CD14-positive monocyte (primary cell): ENCODE measurements around the gene MAGOHB. TPM values are rescaled to one million over a fixed set of nuclear protein-coding genes. Genes with fewer than 3 reads are reported as not detected.

Experiments used
- DNase-seq, 3 donors: peaks; one replicate each; pipeline ENCODE4 v3.0.0-alpha.2; 2011 to 2022
- H2AFZ ChIP-seq: 2 replicates; pipeline ENCODE4 v1.6.0; 2012; ENCODE audit warnings: mild to moderate bottlenecking, low read depth, low read length, inconsistent platforms; ENCODE audit not compliant: insufficient read depth, poor library complexity, severe bottlenecking
- H3K27ac ChIP-seq, 2 donors: 1 replicate in 1 of 2; 2 replicates in 1 of 2; pipeline ENCODE4 v1.5.1; 2012 to 2013; ENCODE audit warnings: low read length in 2 of 2, control low read depth in 1 of 2, inconsistent platforms in 1 of 2, low read depth in 1 of 2, mild to moderate bottlenecking in 1 of 2
- H3K27me3 ChIP-seq, 2 donors: one replicate each; pipeline versions ENCODE4 v1.6.0 to v1.6.1; 2011 to 2013; ENCODE audit warnings: low read length in 2 of 2; ENCODE audit not compliant: control insufficient read depth in 2 of 2, insufficient read depth in 2 of 2
- H3K36me3 ChIP-seq, 2 donors: replicated peaks in 1 of 2; 1 replicate in 1 of 2; 2 replicates in 1 of 2; pipeline versions ENCODE4 v1.5.1 to v1.6.1; 2012 to 2013; ENCODE audit warnings: low read length in 2 of 2, control low read depth in 1 of 2, inconsistent platforms in 1 of 2, mild to moderate bottlenecking in 1 of 2; ENCODE audit not compliant: insufficient read depth in 2 of 2, control insufficient read depth in 1 of 2
- H3K4me1 ChIP-seq, 2 donors: 1 replicate in 1 of 2; 2 replicates in 1 of 2; pipeline versions ENCODE4 v1.5.1 to v1.6.1; 2012 to 2013; ENCODE audit warnings: low read length in 2 of 2, control low read depth in 1 of 2, inconsistent platforms in 1 of 2, mild to moderate bottlenecking in 1 of 2, moderate library complexity in 1 of 2; ENCODE audit not compliant: insufficient read depth in 2 of 2, control insufficient read depth in 1 of 2
- H3K4me2 ChIP-seq: replicated peaks from 2 replicates; pipeline ENCODE3; 2012; ENCODE audit warnings: low read length, moderate library complexity, mild to moderate bottlenecking; ENCODE audit not compliant: poor library complexity, severe bottlenecking; ENCODE audit errors: extremely low read depth
- H3K4me3 ChIP-seq, 3 experiments: fragments of 200-600 bp in 1 of 3; sonication (generic) in 1 of 3; replicated peaks in 1 of 3; 1 replicate in 2 of 3; 2 replicates in 1 of 3; pipeline ENCODE4 v1.5.1; 2011 to 2013; ENCODE audit warnings: low read length in 3 of 3, mild to moderate bottlenecking in 3 of 3, control low read depth in 2 of 3, low read depth in 2 of 3, inconsistent platforms in 1 of 3, moderate library complexity in 1 of 3
- H3K79me2 ChIP-seq: 2 replicates; pipeline ENCODE4 v1.6.0; 2012; ENCODE audit warnings: mild to moderate bottlenecking, control low read depth, inconsistent platforms, low read length, moderate library complexity; ENCODE audit not compliant: insufficient read depth
- H3K9ac ChIP-seq: 2 replicates; pipeline ENCODE4 v1.6.0; 2017; ENCODE audit warnings: low read length, mild to moderate bottlenecking; ENCODE audit not compliant: insufficient read depth, poor library complexity, severe bottlenecking
- H3K9me3 ChIP-seq, 2 donors: replicated peaks in 1 of 2; 1 replicate in 1 of 2; 2 replicates in 1 of 2; pipeline versions ENCODE4 v1.5.1 to v1.6.1; 2012 to 2013; ENCODE audit warnings: low read length in 2 of 2, control low read depth in 1 of 2; ENCODE audit not compliant: control insufficient read depth in 1 of 2, insufficient read depth in 1 of 2
- H4K20me1 ChIP-seq: 2 replicates; pipeline ENCODE4 v1.6.0; 2012; ENCODE audit warnings: mild to moderate bottlenecking, low read length, control low read depth, moderate library complexity; ENCODE audit not compliant: insufficient read depth
- H3K27ac Mint-ChIP-seq, 7 donors: one replicate each; pipeline ENCODE4 v1.8.0; 2020; ENCODE audit warnings: mild to moderate bottlenecking in 7 of 7, mixed read lengths in 7 of 7, moderate library complexity in 6 of 7, inconsistent platforms in 2 of 7
- H3K27me3 Mint-ChIP-seq, 3 donors: one replicate each; pipeline ENCODE4 v1.8.0; 2021 to 2022; ENCODE audit warnings: low read depth in 3 of 3, mild to moderate bottlenecking in 3 of 3, mixed read lengths in 3 of 3, moderate library complexity in 3 of 3, inconsistent platforms in 1 of 3
- H3K36me3 Mint-ChIP-seq, 2 donors: one replicate each; pipeline ENCODE4 v1.8.0; 2020; ENCODE audit warnings: mixed read lengths in 2 of 2, inconsistent platforms in 1 of 2, mild to moderate bottlenecking in 1 of 2
- H3K4me1 Mint-ChIP-seq: one replicate; pipeline ENCODE4 v1.8.0; 2020; ENCODE audit warnings: mild to moderate bottlenecking, mixed read lengths
- H3K4me3 Mint-ChIP-seq, 2 donors: one replicate each; pipeline ENCODE4 v1.8.0; 2020; ENCODE audit warnings: mild to moderate bottlenecking in 2 of 2, mixed read lengths in 2 of 2, moderate library complexity in 1 of 2
- H3K9me3 Mint-ChIP-seq, 7 donors: one replicate each; pipeline ENCODE4 v1.8.0; 2020 to 2022; ENCODE audit warnings: mixed read lengths in 7 of 7, mild to moderate bottlenecking in 6 of 7, moderate library complexity in 6 of 7, inconsistent platforms in 2 of 7
- WGBS: methylation state at CpG from one replicate; pipeline ENCODE4 v1.1.5; 2013; ENCODE audit warnings: missing lambda C conversion rate; ENCODE audit not compliant: insufficient coverage; 5-methylcytosine and 5-hydroxymethylcytosine counted together
- intact Hi-C, 2 donors: fragments of 100-400 bp; cut with micrococcal nuclease; formaldehyde crosslinking; loops; one replicate each; pipeline versions ENCODE4 v1.15.0 to v1.15.1; 2023
- polyA plus RNA-seq, 3 donors: library from polyadenylated mRNA; depleted of rRNA in 1 of 3; unstranded in 2 of 3; stranded (reverse) in 1 of 3; fragments of 300-500 nt in 2 of 3; fragments of >200 nt in 1 of 3; fragmentation: Illumina TruSeq in 2 of 3; gene quantifications; 1 replicate in 2 of 3; 2 replicates in 1 of 3; pipeline ENCODE4 v1.2.3, GENCODE V29; 2012 to 2021
- TF ChIP-seq, protein P1 (sequence below): fragments of 200-600 bp; IDR thresholded peaks from one replicate; pipeline ENCODE4 v1.8.0; 2022; ENCODE audit warnings: antibody characterized with exemption, mild to moderate bottlenecking

The MAGOHB gene
- polyA plus RNA-seq, 3 donors, result 6.9 to 23.5 (median 19.5) TPM

DNA sequence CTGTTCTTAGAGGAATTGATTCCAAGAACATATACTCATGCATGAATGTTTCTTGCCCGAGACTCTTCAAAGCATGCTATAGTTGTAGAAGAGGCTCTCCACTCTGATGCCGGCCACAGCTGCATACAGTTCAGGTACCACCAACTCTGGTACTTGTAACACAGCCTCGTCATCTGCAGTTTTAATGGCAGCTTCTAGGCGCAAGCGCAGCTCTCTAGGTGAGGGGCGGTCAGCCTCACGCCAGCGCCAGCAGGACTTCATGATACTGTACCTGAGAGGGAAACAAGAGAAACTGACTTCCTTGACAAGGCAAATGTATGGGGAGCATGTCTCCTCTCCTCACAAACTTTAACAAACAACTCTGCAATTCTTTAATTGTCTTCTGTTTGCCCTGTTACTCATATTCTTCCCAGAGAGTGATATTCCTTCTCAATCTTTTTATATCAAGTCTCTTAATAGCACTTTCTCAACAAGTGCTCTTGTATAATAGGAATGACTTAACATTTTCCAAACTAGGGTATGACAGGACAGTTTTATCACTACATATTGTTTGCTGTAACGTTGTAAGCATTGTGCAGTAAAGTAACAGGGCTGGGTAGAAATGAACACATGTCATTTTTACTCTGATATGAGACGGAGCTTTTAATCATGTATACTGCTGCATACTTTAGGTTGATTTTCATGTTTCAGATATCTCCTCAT is 6.8 kb upstream of the MAGOHB start:
- no peaks in the 10 kb centered on the region for H3K36me3 Mint-ChIP-seq
- H3K27ac Mint-ChIP-seq, result no peak overlapping the region
- Histone ChIP-seq H3K27me3 (no peaks in the 10 kb centered on the region), H3K9ac (no peak overlapping the region), H3K79me2 (no peaks in the 10 kb centered on the region), H3K9me3 (no peaks in the 10 kb centered on the region), H3K4me3 (no peak overlapping the region), H4K20me1 (no peaks in the 10 kb centered on the region), H3K36me3 (no peaks in the 10 kb centered on the region), H2AFZ (no peak overlapping the region), H3K27ac (no peak overlapping the region), H3K4me1 (no peaks in the 10 kb centered on the region), H3K4me2 (no peak overlapping the region)
- H3K9me3 Mint-ChIP-seq, result peaks cover 0 to 2% (median 0%) of the 10 kb centered on the region in 7 donors
- no peak for DNase-seq
- peaks cover 0 to 1% (median 1%) of the 10 kb centered on the region in 3 donors for H3K27me3 Mint-ChIP-seq
- no peak overlapping the region for H3K4me3 Mint-ChIP-seq
- TF ChIP-seq, protein P1, sequence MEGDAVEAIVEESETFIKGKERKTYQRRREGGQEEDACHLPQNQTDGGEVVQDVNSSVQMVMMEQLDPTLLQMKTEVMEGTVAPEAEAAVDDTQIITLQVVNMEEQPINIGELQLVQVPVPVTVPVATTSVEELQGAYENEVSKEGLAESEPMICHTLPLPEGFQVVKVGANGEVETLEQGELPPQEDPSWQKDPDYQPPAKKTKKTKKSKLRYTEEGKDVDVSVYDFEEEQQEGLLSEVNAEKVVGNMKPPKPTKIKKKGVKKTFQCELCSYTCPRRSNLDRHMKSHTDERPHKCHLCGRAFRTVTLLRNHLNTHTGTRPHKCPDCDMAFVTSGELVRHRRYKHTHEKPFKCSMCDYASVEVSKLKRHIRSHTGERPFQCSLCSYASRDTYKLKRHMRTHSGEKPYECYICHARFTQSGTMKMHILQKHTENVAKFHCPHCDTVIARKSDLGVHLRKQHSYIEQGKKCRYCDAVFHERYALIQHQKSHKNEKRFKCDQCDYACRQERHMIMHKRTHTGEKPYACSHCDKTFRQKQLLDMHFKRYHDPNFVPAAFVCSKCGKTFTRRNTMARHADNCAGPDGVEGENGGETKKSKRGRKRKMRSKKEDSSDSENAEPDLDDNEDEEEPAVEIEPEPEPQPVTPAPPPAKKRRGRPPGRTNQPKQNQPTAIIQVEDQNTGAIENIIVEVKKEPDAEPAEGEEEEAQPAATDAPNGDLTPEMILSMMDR, result no peak
- intact Hi-C loops, result no loop called here
- H3K4me1 Mint-ChIP-seq, result no peaks in the 10 kb centered on the region
- 93% methylated on average over 4 of the region's 10 CpGs for WGBS

DNA sequence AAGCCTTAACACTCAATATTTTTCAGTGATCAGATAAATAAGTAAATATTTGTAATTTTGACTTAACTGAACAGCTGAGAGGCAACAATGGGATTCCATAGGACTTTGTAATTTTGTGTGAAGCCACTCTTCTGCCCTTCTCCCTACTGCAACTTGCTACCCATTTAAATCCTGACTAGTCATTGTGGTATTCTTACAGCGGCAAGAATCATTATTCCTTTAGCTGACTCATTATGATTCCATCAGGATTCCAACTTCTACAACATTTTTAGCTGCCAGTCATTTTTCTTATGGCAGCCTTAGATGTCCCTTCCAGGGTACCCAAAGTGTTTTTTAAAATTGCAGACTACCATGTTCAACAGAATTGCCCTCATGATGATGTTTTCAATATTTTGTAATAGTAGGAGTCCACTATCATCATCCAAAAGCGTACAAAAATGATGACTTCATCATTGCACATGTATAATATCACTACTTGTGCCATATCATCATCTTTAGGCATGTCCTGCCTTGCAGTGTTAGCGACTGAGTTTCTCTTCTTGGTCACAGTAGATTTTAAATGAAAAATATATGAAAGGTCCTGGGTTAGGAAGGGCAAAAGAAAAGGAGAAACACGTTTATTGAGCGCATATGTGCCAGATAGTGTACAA is 5.1 kb upstream of the MAGOHB start:
- Histone ChIP-seq H3K9ac (no peak overlapping the region), H3K4me3 (no peak overlapping the region), H3K4me2 (no peak overlapping the region), H3K27me3 (no peaks in the 10 kb centered on the region), H3K27ac (no peak overlapping the region), H3K79me2 (no peaks in the 10 kb centered on the region), H3K4me1 (peaks cover 0 to 5% of the 10 kb centered on the region in 2 donors), H3K9me3 (no peaks in the 10 kb centered on the region), H4K20me1 (no peaks in the 10 kb centered on the region), H3K36me3 (no peaks in the 10 kb centered on the region), H2AFZ (no peak overlapping the region)
- Mint-ChIP-seq H3K9me3 (peaks cover 0 to 2% (median 0%) of the 10 kb centered on the region in 7 donors), H3K27ac (no peak overlapping the region), H3K4me1 (peaks cover 3% of the 10 kb centered on the region), H3K4me3 (no peak overlapping the region), H3K27me3 (peaks cover 0 to 2% (median 1%) of the 10 kb centered on the region in 3 donors), H3K36me3 (no peaks in the 10 kb centered on the region)
- no CpG with 5 or more reads among the region's 5 CpGs for WGBS
- TF ChIP-seq, protein P1, result no peak
- no peak for DNase-seq
- intact Hi-C loops, result loop anchor here in 1 of 2 donors (10.0 kb wide), 1 partner anchor 106 kb away; the partner anchor contains the start of gene YBX3
